Astrocyte (in vitro differentiated cells and primary cell): ENCODE data around the gene SPATA9. TPM values are rescaled to one million over a fixed set of nuclear protein-coding genes. Genes with fewer than 3 reads are reported as not detected.

ENCODE experiments used
- DNase-seq: peaks from one replicate; pipeline ENCODE4 v3.0.0-alpha.2; 2010; ENCODE audit warnings: low read depth
- FAIRE-seq: peaks from 2 replicates; lab custom pipeline; 2011; peaks lifted over from hg19 to GRCh38; lab: Jason Lieb, UNC
- H2AFZ ChIP-seq: 2 replicates; pipeline ENCODE4 v1.6.0; 2012; ENCODE audit warnings: low read depth, low read length, inconsistent platforms
- H3K27ac ChIP-seq: 2 replicates; pipeline ENCODE4 v1.5.1; 2011; ENCODE audit warnings: low read depth, low read length, inconsistent platforms
- H3K27me3 ChIP-seq: 2 replicates; pipeline ENCODE4 v1.6.0; 2011; ENCODE audit warnings: low read length, inconsistent platforms; ENCODE audit not compliant: insufficient read depth
- H3K36me3 ChIP-seq: 2 replicates; pipeline ENCODE4 v1.5.1; 2011; ENCODE audit warnings: low read length, inconsistent platforms; ENCODE audit not compliant: insufficient read depth
- H3K4me1 ChIP-seq: 2 replicates; pipeline ENCODE4 v1.5.1; 2011; ENCODE audit warnings: low read length, inconsistent platforms; ENCODE audit not compliant: insufficient read depth
- H3K4me2 ChIP-seq: 2 replicates; pipeline ENCODE4 v1.6.0; 2012; ENCODE audit warnings: low read length, inconsistent platforms
- H3K4me3 ChIP-seq: 2 replicates; pipeline ENCODE4 v1.5.1; 2011; ENCODE audit warnings: low read depth, mild to moderate bottlenecking, low read length, inconsistent platforms; ENCODE audit not compliant: insufficient read depth
- H3K79me2 ChIP-seq: 2 replicates; pipeline ENCODE4 v1.6.0; 2012; ENCODE audit warnings: mild to moderate bottlenecking, low read length, inconsistent platforms; ENCODE audit not compliant: insufficient read depth
- H3K9ac ChIP-seq: 2 replicates; pipeline ENCODE4 v1.6.0; 2012; ENCODE audit warnings: mild to moderate bottlenecking, low read length, inconsistent platforms
- H3K9me3 ChIP-seq: 2 replicates; pipeline ENCODE4 v1.5.1; 2012; ENCODE audit warnings: low read depth, mild to moderate bottlenecking, low read length, inconsistent platforms; ENCODE audit not compliant: insufficient read depth
- H4K20me1 ChIP-seq: 2 replicates; pipeline ENCODE4 v1.6.0; 2012; ENCODE audit warnings: low read length, inconsistent platforms; ENCODE audit not compliant: insufficient read depth
- H3K27ac Mint-ChIP-seq: one replicate; pipeline ENCODE4 v1.8.0; 2021; ENCODE audit warnings: mild to moderate bottlenecking, mixed read lengths; ENCODE audit not compliant: unreplicated experiment
- H3K27me3 Mint-ChIP-seq: one replicate; pipeline ENCODE4 v1.8.0; 2021; ENCODE audit warnings: low read depth, mixed read lengths; ENCODE audit not compliant: unreplicated experiment
- H3K36me3 Mint-ChIP-seq: one replicate; pipeline ENCODE4 v1.8.0; 2021; ENCODE audit warnings: low read depth, mixed read lengths; ENCODE audit not compliant: unreplicated experiment
- H3K4me1 Mint-ChIP-seq: one replicate; pipeline ENCODE4 v1.8.0; 2021; ENCODE audit warnings: low read depth, mixed read lengths; ENCODE audit not compliant: unreplicated experiment
- H3K4me3 Mint-ChIP-seq: one replicate; pipeline ENCODE4 v1.8.0; 2021; ENCODE audit warnings: mild to moderate bottlenecking, moderate library complexity, mixed read lengths; ENCODE audit not compliant: unreplicated experiment
- H3K9me3 Mint-ChIP-seq: one replicate; pipeline ENCODE4 v1.8.0; 2021; ENCODE audit warnings: mild to moderate bottlenecking, mixed read lengths; ENCODE audit not compliant: unreplicated experiment
- CTCF ChIP-seq: IDR thresholded peaks from 2 replicates; pipeline ENCODE4 v1.5.1; 2011; ENCODE audit warnings: low read depth, mild to moderate bottlenecking, inconsistent platforms, low read length, moderate library complexity; ENCODE audit not compliant: insufficient read depth
- EZH2 ChIP-seq: IDR thresholded peaks from 2 replicates; pipeline ENCODE4 v1.6.1; 2012; ENCODE audit warnings: mild to moderate bottlenecking, low read length, inconsistent platforms; ENCODE audit not compliant: insufficient read depth
- total RNA-seq: library from RNA; stranded (reverse); gene quantifications from 2 replicates; pipeline ENCODE4 v1.2.1, GENCODE V29; 2021

SPATA9 gene
- total RNA-seq, 1 donor from 2014 or later: 0.98 TPM

- Histone ChIP-seq H3K4me3 (no peak overlapping the region), H3K9me3 (peaks cover 3% of the 10 kb centered on the region), H3K27me3 (peaks cover 2% of the 10 kb centered on the region), H3K36me3 (no peaks in the 10 kb centered on the region), H3K79me2 (no peaks in the 10 kb centered on the region), H3K4me1 (peaks cover 13% of the 10 kb centered on the region), H3K9ac (no peak overlapping the region), H4K20me1 (no peaks in the 10 kb centered on the region), H2AFZ (peak overlapping the region; percentile 52), H3K27ac (peak overlapping the region; percentile 26), H3K4me2 (peak overlapping the region; percentile 9)
- Mint-ChIP-seq H3K27me3 (no peaks in the 10 kb centered on the region), H3K9me3 (peaks cover 5% of the 10 kb centered on the region), H3K27ac (peak overlapping the region; percentile 93), H3K4me1 (peaks cover 20% of the 10 kb centered on the region), H3K36me3 (no peaks in the 10 kb centered on the region), H3K4me3 (no peak overlapping the region)
- TF ChIP-seq EZH2 (no peak), CTCF (no peak)
- peak; percentile 26 for DNase-seq
- FAIRE-seq: no peak
Observed at GRCh38 chr5:95631991-95632675, 50.7 kb downstream of the SPATA9 start.

GRCh38 chr5:95631255-95631958 is 51.4 kb downstream of the SPATA9 start:
- H3K36me3 Mint-ChIP-seq: no peaks in the 10 kb centered on the region
- no peak for FAIRE-seq
- H3K4me1 ChIP-seq: peaks cover 13% of the 10 kb centered on the region
- no peak overlapping the region for H3K4me3 Mint-ChIP-seq
- no peaks in the 10 kb centered on the region for H4K20me1 ChIP-seq
- peak; percentile 76 for DNase-seq
- H3K27ac ChIP-seq: peak overlapping the region; percentile 26
- peaks cover 20% of the 10 kb centered on the region for H3K4me1 Mint-ChIP-seq
- H3K4me3 ChIP-seq: no peak overlapping the region
- H3K27me3 ChIP-seq: no peaks in the 10 kb centered on the region
- TF ChIP-seq EZH2 (no peak), CTCF (no peak)
- H3K9ac ChIP-seq: no peak overlapping the region
- no peaks in the 10 kb centered on the region for H3K79me2 ChIP-seq
- H3K4me2 ChIP-seq: peak overlapping the region; percentile 9
- H3K27me3 Mint-ChIP-seq: no peaks in the 10 kb centered on the region
- H3K27ac Mint-ChIP-seq: peak overlapping the region; percentile 93
- H3K9me3 ChIP-seq: peaks cover 3% of the 10 kb centered on the region
- H3K36me3 ChIP-seq: no peaks in the 10 kb centered on the region
- peaks cover 5% of the 10 kb centered on the region for H3K9me3 Mint-ChIP-seq
- peak overlapping the region; percentile 52 for H2AFZ ChIP-seq
